Gastroesophageal sphincter (tissue), 4 donors: ENCODE measurements around the gene MTERF2. TPM values are rescaled to one million over a fixed set of nuclear protein-coding genes. Genes with fewer than 3 reads are reported as not detected.

ENCODE experiments used
- ATAC-seq: fragments of 150-250 bp; one replicate; pipeline ENCODE4 v1.9.1; 2016; ENCODE audit warnings: mild to moderate bottlenecking, moderate library complexity
- H3K27ac ChIP-seq, 4 donors: fragments of 200-600 bp; sonication (generic) in 3 of 4; 1 replicate in 3 of 4; 2 replicates in 1 of 4; pipeline ENCODE4 v1.5.1; 2016 to 2019
- H3K27me3 ChIP-seq: fragments of 200-600 bp; sonication (generic); one replicate; pipeline ENCODE4 v1.5.1; 2019
- H3K36me3 ChIP-seq, 2 donors: fragments of 200-600 bp; sonication (generic); one replicate each; pipeline ENCODE4 v1.5.1; 2019; ENCODE audit warnings: control low read depth in 1 of 2
- H3K4me1 ChIP-seq, 3 donors: fragments of 200-600 bp; sonication (generic); 1 replicate in 2 of 3; 2 replicates in 1 of 3; pipeline ENCODE4 v1.5.1; 2016 to 2019; ENCODE audit warnings: control low read depth in 2 of 3
- H3K4me3 ChIP-seq, 2 donors: fragments of 200-600 bp; sonication (generic); one replicate each; pipeline ENCODE4 v1.5.1; 2019; ENCODE audit warnings: mild to moderate bottlenecking in 1 of 2, moderate library complexity in 1 of 2
- H3K9me3 ChIP-seq, 3 donors: fragments of 200-600 bp; sonication (generic); one replicate each; pipeline ENCODE4 v1.5.1; 2017 to 2019; ENCODE audit warnings: control low read depth in 2 of 3
- EP300 ChIP-seq: sonication (generic); formaldehyde crosslinking; IDR thresholded peaks from one replicate; pipeline ENCODE4 v1.6.1; 2017; ENCODE audit warnings: antibody characterized with exemption, mild to moderate bottlenecking
- POLR2A ChIP-seq, 2 donors: fragments of 450-650 bp; IDR thresholded peaks; one replicate each; pipeline ENCODE4 v1.6.1; 2017; ENCODE audit warnings: antibody characterized with exemption in 2 of 2, mild to moderate bottlenecking in 2 of 2, moderate library complexity in 1 of 2
- POLR2AphosphoS5 ChIP-seq: sonication (generic); formaldehyde crosslinking; IDR thresholded peaks from one replicate; pipeline ENCODE4 v1.6.1; 2017; ENCODE audit warnings: antibody characterized with exemption
- WGBS, 2 donors: methylation state at CpG; one replicate each; pipeline ENCODE4 v1.1.5; 2018; ENCODE audit warnings: low coverage in 1 of 2; 5-methylcytosine and 5-hydroxymethylcytosine counted together
- total RNA-seq, 4 donors: library from RNA; depleted of rRNA; stranded (reverse); fragments of >200 nt; gene quantifications; one replicate each; pipeline ENCODE4 v1.1.0, GENCODE V29; 2016
- TF ChIP-seq, protein P1 (sequence below), 4 experiments: fragments of 200-600 bp in 2 of 4; fragments of 450-650 bp in 2 of 4; sonication (generic) in 1 of 4; IDR thresholded peaks; one replicate each; pipeline ENCODE4 v1.5.1; 2017 to 2019; ENCODE audit warnings: antibody characterized with exemption in 4 of 4, mild to moderate bottlenecking in 2 of 4, moderate library complexity in 2 of 4

Gene MTERF2
- total RNA-seq, 4 donors from 2014 or later: 22.5 to 35.0 (median 29.4) TPM

DNA sequence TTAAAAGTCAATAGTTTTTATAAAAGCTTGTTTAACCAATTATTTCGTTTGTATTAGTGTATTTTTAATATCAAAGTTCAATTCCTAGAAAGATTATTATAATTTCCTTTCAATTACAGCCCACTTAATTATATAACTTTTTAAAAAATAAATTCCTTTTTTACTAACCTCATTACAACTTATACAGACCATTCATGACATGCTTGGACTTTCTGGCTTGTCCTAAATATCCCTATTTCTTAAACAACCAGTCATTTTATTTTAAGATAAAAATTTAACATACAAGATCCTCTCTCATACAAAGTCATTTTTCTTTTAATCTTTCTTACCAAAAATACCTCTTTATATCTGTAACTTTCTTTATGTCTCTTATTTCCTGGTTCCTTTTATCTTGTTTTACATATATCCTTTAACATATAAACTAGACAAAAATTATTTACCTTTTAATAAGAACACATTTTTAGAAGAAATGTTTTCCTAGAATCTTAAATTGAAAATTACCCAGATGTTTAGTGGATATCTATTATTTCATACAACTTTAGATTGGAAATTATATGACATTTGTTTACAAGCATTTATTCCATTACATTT, 41.6 kb downstream of the MTERF2 start:
- H3K9me3 ChIP-seq: no peaks in the 10 kb centered on the region
- no peaks in the 10 kb centered on the region for H3K36me3 ChIP-seq
- TF ChIP-seq POLR2A (IDR thresholded peaks at IDR 0.05) (no peak), POLR2AphosphoS5 (no peak), EP300 (no peak)
- TF ChIP-seq, protein P1, sequence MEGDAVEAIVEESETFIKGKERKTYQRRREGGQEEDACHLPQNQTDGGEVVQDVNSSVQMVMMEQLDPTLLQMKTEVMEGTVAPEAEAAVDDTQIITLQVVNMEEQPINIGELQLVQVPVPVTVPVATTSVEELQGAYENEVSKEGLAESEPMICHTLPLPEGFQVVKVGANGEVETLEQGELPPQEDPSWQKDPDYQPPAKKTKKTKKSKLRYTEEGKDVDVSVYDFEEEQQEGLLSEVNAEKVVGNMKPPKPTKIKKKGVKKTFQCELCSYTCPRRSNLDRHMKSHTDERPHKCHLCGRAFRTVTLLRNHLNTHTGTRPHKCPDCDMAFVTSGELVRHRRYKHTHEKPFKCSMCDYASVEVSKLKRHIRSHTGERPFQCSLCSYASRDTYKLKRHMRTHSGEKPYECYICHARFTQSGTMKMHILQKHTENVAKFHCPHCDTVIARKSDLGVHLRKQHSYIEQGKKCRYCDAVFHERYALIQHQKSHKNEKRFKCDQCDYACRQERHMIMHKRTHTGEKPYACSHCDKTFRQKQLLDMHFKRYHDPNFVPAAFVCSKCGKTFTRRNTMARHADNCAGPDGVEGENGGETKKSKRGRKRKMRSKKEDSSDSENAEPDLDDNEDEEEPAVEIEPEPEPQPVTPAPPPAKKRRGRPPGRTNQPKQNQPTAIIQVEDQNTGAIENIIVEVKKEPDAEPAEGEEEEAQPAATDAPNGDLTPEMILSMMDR (IDR thresholded peaks at IDR 0.05): no peak
- H3K4me3 ChIP-seq: no peak overlapping the region
- H3K27ac ChIP-seq: no peak overlapping the region
- no peak for ATAC-seq
- no peaks in the 10 kb centered on the region for H3K27me3 ChIP-seq
- WGBS, 2 donors: 24 to 33% methylated on average over 1 of the region's 1 CpG
- H3K4me1 ChIP-seq: no peaks in the 10 kb centered on the region

DNA sequence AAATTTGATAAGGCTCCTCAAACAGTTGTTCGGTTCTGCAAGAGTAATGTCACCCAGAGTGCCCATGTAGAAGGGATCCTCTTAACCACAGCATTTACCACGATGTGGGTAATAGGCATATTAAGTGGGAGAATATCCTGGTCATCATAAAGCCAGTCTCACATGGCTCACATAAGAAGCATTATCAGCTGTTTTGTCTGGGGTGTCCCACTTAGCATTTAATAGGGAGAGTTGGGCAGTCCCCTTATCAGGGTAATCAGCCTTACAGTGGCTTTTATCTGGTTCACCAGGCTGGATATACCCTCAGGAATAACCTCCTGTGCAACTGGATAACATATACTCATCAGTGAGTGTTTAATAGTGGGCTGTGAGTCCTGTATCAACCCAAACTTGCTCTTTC, 44.2 kb downstream of the MTERF2 start:
- WGBS, 2 donors: 90 to 93% methylated on average over 2 of the region's 2 CpGs
- no peak for TF ChIP-seq POLR2A (IDR thresholded peaks at IDR 0.05)
- TF ChIP-seq, protein P1 (IDR thresholded peaks at IDR 0.05): no peak
- TF ChIP-seq POLR2AphosphoS5: no peak
- no peak for TF ChIP-seq EP300
- Histone ChIP-seq H3K4me3 (no peak overlapping the region), H3K27me3 (no peaks in the 10 kb centered on the region), H3K9me3 (no peaks in the 10 kb centered on the region), H3K4me1 (no peaks in the 10 kb centered on the region), H3K27ac (no peak overlapping the region), H3K36me3 (no peaks in the 10 kb centered on the region)
- no peak for ATAC-seq

DNA sequence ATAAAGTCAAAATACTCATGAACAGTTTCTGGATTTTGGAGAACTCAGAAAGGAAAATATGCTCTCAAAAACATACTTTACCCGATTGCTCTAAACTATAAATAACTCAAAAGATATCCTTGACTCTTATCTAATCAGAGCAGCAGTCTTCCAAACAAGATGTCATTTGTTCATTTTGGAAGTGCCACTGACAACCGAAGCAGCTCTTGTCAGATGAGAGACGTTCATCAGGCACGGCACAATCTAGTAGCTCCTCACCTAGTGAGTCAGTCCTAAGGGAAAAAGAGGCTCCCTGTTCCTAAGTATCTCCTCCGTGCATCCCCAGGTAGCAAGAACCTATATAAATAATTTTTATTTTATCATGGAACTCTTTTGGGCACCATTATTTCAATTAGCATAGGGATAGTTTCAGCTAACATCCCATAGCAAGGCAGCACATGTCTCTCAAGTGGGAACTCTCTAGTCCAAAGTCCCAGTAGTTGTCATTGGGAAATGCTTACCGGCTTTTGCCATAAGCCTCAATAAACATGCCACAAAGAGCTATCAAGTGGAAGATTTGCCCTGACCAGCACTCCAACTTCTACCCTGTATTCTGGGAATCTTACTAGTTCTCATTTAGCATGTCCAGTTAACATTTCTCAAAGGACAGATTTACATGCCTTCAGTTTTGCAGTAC, 45.3 kb downstream of the MTERF2 start:
- Histone ChIP-seq H3K4me3 (no peak overlapping the region), H3K27me3 (no peaks in the 10 kb centered on the region), H3K27ac (no peak overlapping the region), H3K4me1 (no peaks in the 10 kb centered on the region), H3K36me3 (no peaks in the 10 kb centered on the region), H3K9me3 (no peaks in the 10 kb centered on the region)
- TF ChIP-seq POLR2AphosphoS5: no peak
- TF ChIP-seq, protein P1 (IDR thresholded peaks at IDR 0.05): no peak
- no peak for TF ChIP-seq EP300
- no peak for TF ChIP-seq POLR2A (IDR thresholded peaks at IDR 0.05)
- ATAC-seq: no peak
- 41 to 68% methylated on average over 6 of the region's 6 CpGs for WGBS, 2 donors

DNA sequence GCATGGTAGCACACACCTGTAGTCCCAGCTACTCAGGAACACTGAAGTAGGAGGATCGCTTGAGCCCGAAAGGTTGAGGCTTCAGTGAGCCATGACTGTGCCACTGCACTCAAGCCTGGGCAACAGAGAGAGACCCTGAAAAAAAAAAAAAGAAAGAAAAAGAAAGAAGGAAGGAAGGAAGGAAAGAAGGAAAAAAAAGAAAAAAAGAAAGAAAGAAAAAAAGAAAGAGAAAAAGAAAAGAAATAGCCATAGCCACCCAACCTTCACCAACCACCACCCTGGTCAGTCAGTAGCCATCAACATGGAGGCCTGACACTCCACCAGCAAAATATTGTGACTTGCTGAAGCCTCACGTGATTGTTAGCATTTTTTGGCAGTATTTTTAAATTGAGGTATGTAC, 52.7 kb downstream of the MTERF2 start:
- no peak overlapping the region for H3K27ac ChIP-seq
- H3K36me3 ChIP-seq: no peaks in the 10 kb centered on the region
- no peak overlapping the region for H3K4me3 ChIP-seq
- TF ChIP-seq EP300: no peak
- no peak for TF ChIP-seq POLR2A (IDR thresholded peaks at IDR 0.05)
- TF ChIP-seq, protein P1 (IDR thresholded peaks at IDR 0.05): no peak
- no peak for TF ChIP-seq POLR2AphosphoS5
- no peaks in the 10 kb centered on the region for H3K4me1 ChIP-seq
- WGBS, 2 donors: 89% methylated on average over 3 of the region's 3 CpGs; no CpG with 5 or more reads in 1 of the 2 donors
- ATAC-seq: no peak
- no peaks in the 10 kb centered on the region for H3K27me3 ChIP-seq
- peaks cover 0 to 8% (median 0%) of the 10 kb centered on the region in 3 donors for H3K9me3 ChIP-seq

Other genes with a start within 250 kb of the MTERF2 start
- 10 to 100 TPM; 13.3 to 18.4 (median 15.6) TPM for gene RIC8B, start 212.5 kb downstream of the MTERF2 start, total RNA-seq
- 10 to 100 TPM; 36.1 to 48.1 (median 42.0) TPM for gene TMEM263, start 31.2 kb downstream of the MTERF2 start, total RNA-seq
- 10 to 100 TPM; 23.7 to 51.2 (median 40.1) TPM for gene CRY1, start 106.4 kb upstream of the MTERF2 start, total RNA-seq